ENCODE measurements around the gene PRPF19. TPM values are rescaled to one million over a fixed set of nuclear protein-coding genes. Genes with fewer than 3 reads are reported as not detected.

The PRPF19 gene
- total and polyA plus RNA-seq, 9 of the 15 experiments (the other 6 are each of a cell fraction or from before 2014, with no cell fraction given), result 9.4 to 212 (median 73.2) TPM

- peak; percentile 83 for TF ChIP-seq GATA2 (CRISPR knock-in tag; IDR thresholded peaks at IDR 0.05)
- 0 out of 2 replicates have a peak, but pooled peaks have one; percentile 53 for TF ChIP-seq ATF6 (CRISPR knock-in tag; IDR thresholded peaks at IDR 0.05)
- no peak for TF ChIP-seq ZNF124 (CRISPR knock-in tag; IDR thresholded peaks at IDR 0.05)
- TF ChIP-seq ATF3 (IDR thresholded peaks at IDR 0.05), result no peak
- no peak for TF ChIP-seq ATF3 (CRISPR knock-in tag; conservative IDR thresholded peaks at IDR 0.05)
- TF ChIP-seq ZZZ3 (IDR thresholded peaks at IDR 0.05), result no peak
- no peak for TF ChIP-seq MYBL2 (IDR thresholded peaks at IDR 0.05; ENCODE audit: low read depth)
- no peak for TF ChIP-seq MYBL2 (CRISPR knock-in tag; IDR thresholded peaks at IDR 0.05; ENCODE audit: borderline replicate concordance)
- no peak for TF ChIP-seq CHCHD3 (CRISPR knock-in tag; IDR thresholded peaks at IDR 0.05)
- TF ChIP-seq CBX1 (IDR thresholded peaks at IDR 0.05; ENCODE audit: low read depth), result no peak
- TF ChIP-seq NR2C1 (IDR thresholded peaks at IDR 0.05), result no peak
- TF ChIP-seq NR2C1 (tag; IDR thresholded peaks at IDR 0.05), result no peak
- no peak for TF ChIP-seq KAT7 (CRISPR knock-in tag; IDR thresholded peaks at IDR 0.05; ENCODE audit: borderline replicate concordance)
- TF ChIP-seq NFRKB (IDR thresholded peaks at IDR 0.05; ENCODE audit: low read depth), result no peak
- TF ChIP-seq PHF20 (IDR thresholded peaks at IDR 0.05; ENCODE audit: partially characterized antibody), result no peak
- TF ChIP-seq ZBTB9 (CRISPR knock-in tag; IDR thresholded peaks at IDR 0.05), result no peak
- peak; percentile 71 for TF ChIP-seq DACH1 (IDR thresholded peaks at IDR 0.05; ENCODE audit: partially characterized antibody)
- TF ChIP-seq ID3 (CRISPR knock-in tag; IDR thresholded peaks at IDR 0.05), result no peak
- TF ChIP-seq ID3 (tag; IDR thresholded peaks at IDR 0.05), result no peak
- no peak for TF ChIP-seq HDAC6 (IDR thresholded peaks at IDR 0.05; ENCODE audit: low read depth, low read length)
- TF ChIP-seq RBBP5 (IDR thresholded peaks at IDR 0.05; ENCODE audit: borderline replicate concordance, insufficient read depth, low read length, poor library complexity, severe bottlenecking), result no peak
- no peak for TF ChIP-seq MCM7 (IDR thresholded peaks at IDR 0.05)
- TF ChIP-seq ZNF146 (CRISPR knock-in tag; IDR thresholded peaks at IDR 0.05; ENCODE audit: unreplicated experiment), result no peak
- TF ChIP-seq ZBED1 (IDR thresholded peaks at IDR 0.05), result no peak
- TF ChIP-seq GABPA (tag; conservative IDR thresholded peaks at IDR 0.05; ENCODE audit: low read depth), result no peak
- no peak for TF ChIP-seq CHD2 (IDR thresholded peaks at IDR 0.05; ENCODE audit: low read depth, low read length)
Measured at GRCh38 chr11:60891103-60891741, 15.2 kb downstream of the PRPF19 start (continued).
